HEK293 (cell line): Measurements from ENCODE around the gene DNER.
"Not testable (repeated sequence)": the region's sequence is repeated elsewhere in the genome, so short reads cannot be mapped to it uniquely, and the experiment has no call there.

Source experiments
- CTCF ChIA-PET: fragments of 350-600 bp; formaldehyde crosslinking; extraction: SDS; loops from one replicate; lab custom pipeline; 2021; ENCODE audit warnings: antibody characterized with exemption; lab: Yijun Ruan, JAX
- POLR2A ChIA-PET: fragments of 300-600 bp; formaldehyde crosslinking; extraction: SDS; loops from one replicate; lab custom pipeline; 2020; ENCODE audit warnings: antibody characterized with exemption, inconsistent platforms; lab: Yijun Ruan, JAX
- H3K27ac ChIP-seq: fragments of 200-500 bp; sonication (Bioruptor generic); 2 replicates; pipeline ENCODE4 v1.5.1; 2014; ENCODE audit warnings: low read depth, low read length, control low read depth, inconsistent platforms; ENCODE audit errors: extremely low read depth
- H3K36me3 ChIP-seq, 2 experiments: fragments of 200-500 bp in 1 of 2; sonication (Bioruptor generic) in 1 of 2; 1 replicate in 1 of 2; 2 replicates in 1 of 2; pipeline ENCODE4 v1.5.1; 2014 to 2017; ENCODE audit warnings: inconsistent platforms in 2 of 2, low read length in 2 of 2; ENCODE audit not compliant: control insufficient read depth in 2 of 2, insufficient read depth in 1 of 2
- H3K4me1 ChIP-seq: fragments of 200-500 bp; sonication (Bioruptor generic); 2 replicates; pipeline ENCODE4 v1.5.1; 2014; ENCODE audit warnings: mild to moderate bottlenecking, low read length, inconsistent platforms; ENCODE audit not compliant: control insufficient read depth, insufficient read depth
- H3K4me3 ChIP-seq: 2 replicates; pipeline ENCODE4 v1.5.1; 2011; ENCODE audit warnings: low read depth, mild to moderate bottlenecking, control low read depth, low read length, moderate library complexity
- H3K9me3 ChIP-seq: fragments of 200-500 bp; sonication (Bioruptor generic); 2 replicates; pipeline ENCODE4 v1.5.1; 2014; ENCODE audit warnings: low read depth, low read length, inconsistent platforms; ENCODE audit not compliant: control insufficient read depth, insufficient read depth
- BCL11A ChIP-seq: fragments of 450-650 bp; formaldehyde crosslinking; IDR thresholded peaks from 2 replicates; pipeline ENCODE4 v1.5.1; 2016; ENCODE audit warnings: low read depth, missing biosample characterization, missing genetic modification characterization
- EGR2 ChIP-seq: fragments of 450-650 bp; formaldehyde crosslinking; IDR thresholded peaks from 2 replicates; pipeline ENCODE4 v1.5.1; 2016; ENCODE audit warnings: low read depth, missing biosample characterization, missing genetic modification characterization
- KLF1 ChIP-seq: fragments of 450-650 bp; formaldehyde crosslinking; IDR thresholded peaks from 2 replicates; pipeline ENCODE4 v1.5.1; 2016; ENCODE audit warnings: missing biosample characterization, missing genetic modification characterization
- MYNN ChIP-seq: fragments of 450-650 bp; formaldehyde crosslinking; IDR thresholded peaks from 2 replicates; pipeline ENCODE4 v1.5.1; 2016; ENCODE audit warnings: missing biosample characterization, missing genetic modification characterization, borderline replicate concordance
- SP7 ChIP-seq: fragments of 450-650 bp; formaldehyde crosslinking; IDR thresholded peaks from 2 replicates; pipeline ENCODE4 v1.5.1; 2016; ENCODE audit warnings: missing biosample characterization, missing genetic modification characterization
- ZBTB1 ChIP-seq: fragments of 450-650 bp; formaldehyde crosslinking; IDR thresholded peaks from 2 replicates; pipeline ENCODE4 v1.5.1; 2016; ENCODE audit warnings: missing biosample characterization, missing genetic modification characterization
- ZNF146 ChIP-seq: fragments of 450-650 bp; formaldehyde crosslinking; IDR thresholded peaks from 2 replicates; pipeline ENCODE4 v1.5.1; 2016; ENCODE audit warnings: missing biosample characterization, missing genetic modification characterization
- ZNF155 ChIP-seq: fragments of 450-650 bp; formaldehyde crosslinking; IDR thresholded peaks from 2 replicates; pipeline ENCODE4 v1.5.1; 2016; ENCODE audit warnings: missing biosample characterization, missing genetic modification characterization
- ZNF175 ChIP-seq: fragments of 450-650 bp; formaldehyde crosslinking; IDR thresholded peaks from 2 replicates; pipeline ENCODE4 v1.5.1; 2016; ENCODE audit warnings: missing biosample characterization, missing genetic modification characterization
- ZNF2 ChIP-seq: fragments of 450-650 bp; formaldehyde crosslinking; IDR thresholded peaks from 2 replicates; pipeline ENCODE4 v1.5.1; 2016; ENCODE audit warnings: missing biosample characterization, missing genetic modification characterization
- ZNF211 ChIP-seq: fragments of 450-650 bp; formaldehyde crosslinking; IDR thresholded peaks from 2 replicates; pipeline ENCODE4 v1.5.1; 2016; ENCODE audit warnings: low read depth, missing biosample characterization, missing genetic modification characterization
- ZNF548 ChIP-seq: fragments of 450-650 bp; formaldehyde crosslinking; IDR thresholded peaks from 2 replicates; pipeline ENCODE4 v1.5.1; 2016; ENCODE audit warnings: missing biosample characterization, missing genetic modification characterization
- ZNF549 ChIP-seq: fragments of 450-650 bp; IDR thresholded peaks from 2 replicates; pipeline ENCODE4 v1.5.1; 2018; ENCODE audit warnings: missing biosample characterization, missing genetic modification characterization, mild to moderate bottlenecking, inconsistent platforms, moderate library complexity
- ZNF629 ChIP-seq: fragments of 450-650 bp; formaldehyde crosslinking; IDR thresholded peaks from 2 replicates; pipeline ENCODE4 v1.5.1; 2017; ENCODE audit warnings: missing biosample characterization, missing genetic modification characterization
- TF ChIP-seq, protein P1 (sequence below): fragments of 450-650 bp; formaldehyde crosslinking; IDR thresholded peaks from 2 replicates; pipeline ENCODE4 v1.5.1; 2016; ENCODE audit warnings: missing biosample characterization, missing genetic modification characterization
- TF ChIP-seq, protein P2 (sequence below): fragments of 450-650 bp; formaldehyde crosslinking; IDR thresholded peaks from 2 replicates; pipeline ENCODE4 v1.5.1; 2017; ENCODE audit warnings: missing biosample characterization, missing genetic modification characterization
- TF ChIP-seq, protein P3 (sequence below): fragments of 450-650 bp; formaldehyde crosslinking; IDR thresholded peaks from 2 replicates; pipeline ENCODE4 v1.5.1; 2017; ENCODE audit warnings: missing biosample characterization, mild to moderate bottlenecking, missing genetic modification characterization, moderate library complexity
- TF ChIP-seq, protein P4 (sequence below): fragments of 450-650 bp; formaldehyde crosslinking; optimal IDR thresholded peaks from 2 replicates; pipeline ENCODE3; 2016; ENCODE audit warnings: missing biosample characterization, mild to moderate bottlenecking, missing genetic modification characterization
- TF ChIP-seq, protein P5 (sequence below): fragments of 450-650 bp; formaldehyde crosslinking; IDR thresholded peaks from 2 replicates; pipeline ENCODE4 v1.5.1; 2017; ENCODE audit warnings: missing biosample characterization, missing genetic modification characterization
- TF ChIP-seq, protein P6 (sequence below): fragments of 450-650 bp; formaldehyde crosslinking; IDR thresholded peaks from 2 replicates; pipeline ENCODE4 v1.5.1; 2016; ENCODE audit warnings: missing biosample characterization, missing genetic modification characterization, low read depth

The DNER gene

DNA sequence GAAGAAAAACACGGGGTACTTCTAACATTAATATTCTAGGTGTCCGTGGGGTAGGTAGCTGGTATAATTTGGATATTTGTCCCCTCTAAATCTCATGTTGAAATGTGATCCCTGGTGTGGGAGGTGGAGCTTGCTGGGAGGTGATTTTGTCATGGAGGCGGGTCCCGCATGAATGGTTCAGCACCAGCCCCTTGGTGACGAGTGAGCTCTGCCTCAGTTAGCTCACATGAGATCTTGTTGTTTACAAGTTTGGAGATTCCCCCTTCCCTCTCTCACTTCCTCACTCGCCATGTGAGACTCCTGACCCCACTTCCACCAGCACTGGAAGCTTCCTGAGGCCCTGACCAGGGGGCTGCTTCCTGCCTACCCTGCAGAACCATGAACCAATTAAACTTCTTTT lies 35.4 kb upstream of the DNER start:
- TF ChIP-seq, protein P1, sequence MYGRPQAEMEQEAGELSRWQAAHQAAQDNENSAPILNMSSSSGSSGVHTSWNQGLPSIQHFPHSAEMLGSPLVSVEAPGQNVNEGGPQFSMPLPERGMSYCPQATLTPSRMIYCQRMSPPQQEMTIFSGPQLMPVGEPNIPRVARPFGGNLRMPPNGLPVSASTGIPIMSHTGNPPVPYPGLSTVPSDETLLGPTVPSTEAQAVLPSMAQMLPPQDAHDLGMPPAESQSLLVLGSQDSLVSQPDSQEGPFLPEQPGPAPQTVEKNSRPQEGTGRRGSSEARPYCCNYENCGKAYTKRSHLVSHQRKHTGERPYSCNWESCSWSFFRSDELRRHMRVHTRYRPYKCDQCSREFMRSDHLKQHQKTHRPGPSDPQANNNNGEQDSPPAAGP: no peak
- no peak for TF ChIP-seq ZNF146 (tag by site-specific recombination)
- no peak for TF ChIP-seq BCL11A (tag by site-specific recombination)
- no peak for TF ChIP-seq SP7 (tag by site-specific recombination)
- TF ChIP-seq ZNF175 (tag by site-specific recombination): no peak
- TF ChIP-seq, protein P2, sequence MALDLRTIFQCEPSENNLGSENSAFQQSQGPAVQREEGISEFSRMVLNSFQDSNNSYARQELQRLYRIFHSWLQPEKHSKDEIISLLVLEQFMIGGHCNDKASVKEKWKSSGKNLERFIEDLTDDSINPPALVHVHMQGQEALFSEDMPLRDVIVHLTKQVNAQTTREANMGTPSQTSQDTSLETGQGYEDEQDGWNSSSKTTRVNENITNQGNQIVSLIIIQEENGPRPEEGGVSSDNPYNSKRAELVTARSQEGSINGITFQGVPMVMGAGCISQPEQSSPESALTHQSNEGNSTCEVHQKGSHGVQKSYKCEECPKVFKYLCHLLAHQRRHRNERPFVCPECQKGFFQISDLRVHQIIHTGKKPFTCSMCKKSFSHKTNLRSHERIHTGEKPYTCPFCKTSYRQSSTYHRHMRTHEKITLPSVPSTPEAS (tag by site-specific recombination): no peak
- no peak for TF ChIP-seq ZNF211 (tag by site-specific recombination)
- TF ChIP-seq, protein P3, sequence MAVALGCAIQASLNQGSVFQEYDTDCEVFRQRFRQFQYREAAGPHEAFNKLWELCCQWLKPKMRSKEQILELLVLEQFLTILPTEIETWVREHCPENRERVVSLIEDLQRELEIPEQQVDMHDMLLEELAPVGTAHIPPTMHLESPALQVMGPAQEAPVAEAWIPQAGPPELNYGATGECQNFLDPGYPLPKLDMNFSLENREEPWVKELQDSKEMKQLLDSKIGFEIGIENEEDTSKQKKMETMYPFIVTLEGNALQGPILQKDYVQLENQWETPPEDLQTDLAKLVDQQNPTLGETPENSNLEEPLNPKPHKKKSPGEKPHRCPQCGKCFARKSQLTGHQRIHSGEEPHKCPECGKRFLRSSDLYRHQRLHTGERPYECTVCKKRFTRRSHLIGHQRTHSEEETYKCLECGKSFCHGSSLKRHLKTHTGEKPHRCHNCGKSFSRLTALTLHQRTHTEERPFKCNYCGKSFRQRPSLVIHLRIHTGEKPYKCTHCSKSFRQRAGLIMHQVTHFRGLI: no peak
- TF ChIP-seq ZNF155 (tag by site-specific recombination): no peak
- TF ChIP-seq ZNF549 (tag by site-specific recombination): no peak
- no peak for TF ChIP-seq ZBTB1
- TF ChIP-seq MYNN: no peak
- TF ChIP-seq, protein P4, sequence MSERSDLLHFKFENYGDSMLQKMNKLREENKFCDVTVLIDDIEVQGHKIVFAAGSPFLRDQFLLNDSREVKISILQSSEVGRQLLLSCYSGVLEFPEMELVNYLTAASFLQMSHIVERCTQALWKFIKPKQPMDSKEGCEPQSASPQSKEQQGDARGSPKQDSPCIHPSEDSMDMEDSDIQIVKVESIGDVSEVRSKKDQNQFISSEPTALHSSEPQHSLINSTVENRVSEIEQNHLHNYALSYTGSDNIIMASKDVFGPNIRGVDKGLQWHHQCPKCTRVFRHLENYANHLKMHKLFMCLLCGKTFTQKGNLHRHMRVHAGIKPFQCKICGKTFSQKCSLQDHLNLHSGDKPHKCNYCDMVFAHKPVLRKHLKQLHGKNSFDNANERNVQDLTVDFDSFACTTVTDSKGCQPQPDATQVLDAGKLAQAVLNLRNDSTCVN (tag by site-specific recombination): no peak
- TF ChIP-seq ZNF629 (tag by site-specific recombination): no peak
- TF ChIP-seq, protein P5, sequence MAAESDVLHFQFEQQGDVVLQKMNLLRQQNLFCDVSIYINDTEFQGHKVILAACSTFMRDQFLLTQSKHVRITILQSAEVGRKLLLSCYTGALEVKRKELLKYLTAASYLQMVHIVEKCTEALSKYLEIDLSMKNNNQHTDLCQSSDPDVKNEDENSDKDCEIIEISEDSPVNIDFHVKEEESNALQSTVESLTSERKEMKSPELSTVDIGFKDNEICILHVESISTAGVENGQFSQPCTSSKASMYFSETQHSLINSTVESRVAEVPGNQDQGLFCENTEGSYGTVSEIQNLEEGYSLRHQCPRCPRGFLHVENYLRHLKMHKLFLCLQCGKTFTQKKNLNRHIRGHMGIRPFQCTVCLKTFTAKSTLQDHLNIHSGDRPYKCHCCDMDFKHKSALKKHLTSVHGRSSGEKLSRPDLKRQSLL (tag by site-specific recombination): no peak
- TF ChIP-seq ZNF2 (tag by site-specific recombination): no peak
- TF ChIP-seq KLF1: no peak
- TF ChIP-seq, all 188 proteins: peak for 0
- ChIA-PET POLR2A (no interaction called here), CTCF (no interaction called here)
- Histone ChIP-seq H3K4me3 (no peak overlapping the region), H3K27ac (no peak overlapping the region), H3K4me1 (no peaks in the 10 kb centered on the region), H3K9me3 (no peaks in the 10 kb centered on the region), H3K36me3 (no peaks in the 10 kb centered on the region)

DNA sequence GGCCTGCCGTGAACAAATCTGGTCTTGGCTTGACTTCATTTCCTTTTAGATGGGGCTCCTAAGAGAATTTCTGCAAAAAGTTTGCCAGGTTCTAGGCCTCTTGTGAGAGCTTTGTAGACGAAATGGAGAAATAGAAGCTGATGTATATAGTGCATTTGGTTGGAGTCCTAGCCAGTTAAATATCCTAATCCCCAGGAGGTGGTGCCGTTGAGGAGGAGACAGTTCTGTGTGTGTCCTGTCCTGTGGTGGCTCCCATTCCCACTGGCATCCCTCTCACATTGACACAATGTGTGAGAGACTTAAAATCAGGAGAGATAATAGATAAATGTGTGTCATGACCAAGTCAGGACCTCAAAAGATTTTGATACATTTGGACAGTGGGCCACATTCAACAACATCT lies 34.6 kb upstream of the DNER start:
- Histone ChIP-seq H3K4me1 (no peaks in the 10 kb centered on the region), H3K9me3 (no peaks in the 10 kb centered on the region), H3K4me3 (no peak overlapping the region), H3K36me3 (no peaks in the 10 kb centered on the region), H3K27ac (no peak overlapping the region)
- CTCF ChIA-PET: no interaction called here
- POLR2A ChIA-PET: no interaction called here
- TF ChIP-seq, protein P6, sequence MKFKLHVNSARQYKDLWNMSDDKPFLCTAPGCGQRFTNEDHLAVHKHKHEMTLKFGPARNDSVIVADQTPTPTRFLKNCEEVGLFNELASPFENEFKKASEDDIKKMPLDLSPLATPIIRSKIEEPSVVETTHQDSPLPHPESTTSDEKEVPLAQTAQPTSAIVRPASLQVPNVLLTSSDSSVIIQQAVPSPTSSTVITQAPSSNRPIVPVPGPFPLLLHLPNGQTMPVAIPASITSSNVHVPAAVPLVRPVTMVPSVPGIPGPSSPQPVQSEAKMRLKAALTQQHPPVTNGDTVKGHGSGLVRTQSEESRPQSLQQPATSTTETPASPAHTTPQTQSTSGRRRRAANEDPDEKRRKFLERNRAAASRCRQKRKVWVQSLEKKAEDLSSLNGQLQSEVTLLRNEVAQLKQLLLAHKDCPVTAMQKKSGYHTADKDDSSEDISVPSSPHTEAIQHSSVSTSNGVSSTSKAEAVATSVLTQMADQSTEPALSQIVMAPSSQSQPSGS (tag by site-specific recombination): no peak
- TF ChIP-seq ZNF548 (tag by site-specific recombination): no peak
- no peak for TF ChIP-seq EGR2 (tag by site-specific recombination)

DNA sequence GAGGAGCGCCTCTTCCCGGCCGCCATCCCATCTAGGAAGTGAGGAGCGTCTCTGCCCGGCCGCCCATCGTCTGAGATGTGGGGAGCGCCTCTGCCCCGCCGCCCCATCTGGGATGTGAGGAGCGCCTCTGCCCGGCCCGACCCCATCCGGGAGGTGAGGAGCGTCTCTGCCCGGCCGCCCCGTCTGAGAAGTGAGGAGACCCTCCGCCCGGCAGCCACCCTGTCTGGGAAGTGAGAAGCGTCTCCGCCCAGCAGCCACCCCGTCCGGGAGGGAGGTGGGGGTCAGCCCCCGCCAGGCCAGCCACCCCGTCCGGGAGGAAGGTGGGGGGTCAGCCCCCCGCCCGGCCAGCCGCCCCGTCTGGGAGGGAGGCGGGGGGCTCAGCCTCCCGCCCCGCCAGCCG lies 28.3 kb upstream of the DNER start:
- POLR2A ChIA-PET, H3K27ac ChIP-seq, H3K36me3 ChIP-seq, H3K9me3 ChIP-seq, H3K4me3 ChIP-seq, CTCF ChIA-PET, H3K4me1 ChIP-seq: not testable (repeated sequence)
